Activated CD4-positive, alpha-beta T cell treated with anti-CD3 and anti-CD28 coated beads, Interleukin-2, amount 50 U/mL, for 1 hour (primary cell): ENCODE data around the gene CAMTA1.

Experiments
- DNase-seq: peaks from one replicate; pipeline ENCODE4 v3.0.0-alpha.2; 2020

Gene CAMTA1

GRCh38 chr1:6935911-6936690 lies 150.8 kb downstream of the CAMTA1 start:
- DNase-seq = no peak

GRCh38 chr1:6937048-6937447 lies 151.8 kb downstream of the CAMTA1 start:
- DNase-seq = no peak

GRCh38 chr1:6939363-6939762 lies 154.1 kb downstream of the CAMTA1 start:
- no peak for DNase-seq

- no peak for DNase-seq
Measured at GRCh38 chr1:6941786-6942185, 156.5 kb downstream of the CAMTA1 start.

GRCh38 chr1:6942990-6943389 lies 157.7 kb downstream of the CAMTA1 start:
- DNase-seq = no peak

- DNase-seq = no peak
Measured at GRCh38 chr1:6944434-6944833, 159.2 kb downstream of the CAMTA1 start.

GRCh38 chr1:6947952-6948351 lies 162.7 kb downstream of the CAMTA1 start:
- DNase-seq = no peak

GRCh38 chr1:6948416-6948815 lies 163.2 kb downstream of the CAMTA1 start:
- no peak for DNase-seq

- DNase-seq = no peak
Measured at GRCh38 chr1:6948861-6949260, 163.6 kb downstream of the CAMTA1 start.

GRCh38 chr1:6950001-6950765 lies 164.9 kb downstream of the CAMTA1 start:
- DNase-seq = no peak

- DNase-seq = no peak
Measured at GRCh38 chr1:6951536-6951935, 166.3 kb downstream of the CAMTA1 start.

GRCh38 chr1:6953216-6953615 lies 168.0 kb downstream of the CAMTA1 start:
- DNase-seq = no peak

- DNase-seq = no peak
Measured at GRCh38 chr1:6953907-6954364, 168.7 kb downstream of the CAMTA1 start.

- no peak for DNase-seq
Measured at GRCh38 chr1:6954591-6954990, 169.3 kb downstream of the CAMTA1 start.

GRCh38 chr1:6955357-6956094 lies 170.3 kb downstream of the CAMTA1 start:
- no peak for DNase-seq

- no peak for DNase-seq
Measured at GRCh38 chr1:6956488-6957159, 171.4 kb downstream of the CAMTA1 start.

- no peak for DNase-seq
Measured at GRCh38 chr1:6957341-6957740, 172.1 kb downstream of the CAMTA1 start.

- DNase-seq = no peak
Measured at GRCh38 chr1:6958407-6959030, 173.3 kb downstream of the CAMTA1 start.

GRCh38 chr1:6959491-6959890 lies 174.2 kb downstream of the CAMTA1 start:
- DNase-seq = no peak

- DNase-seq = no peak
Measured at GRCh38 chr1:6960291-6960811, 175.1 kb downstream of the CAMTA1 start.

- no peak for DNase-seq
Measured at GRCh38 chr1:6960860-6961259, 175.6 kb downstream of the CAMTA1 start.

GRCh38 chr1:6961289-6961688 lies 176.0 kb downstream of the CAMTA1 start:
- no peak for DNase-seq
